Measurements from ENCODE around the gene RTF1.
"Not testable (repeated sequence)": the region's sequence is repeated elsewhere in the genome, so short reads cannot be mapped to it uniquely, and the experiment has no call there.

Gene RTF1

GRCh38 chr15:41416742-41417417 is at the start of gene RTF1:
RTF1 (plus strand) TSS chr15:41417095; CDS start chr15:41417116, 21 bp downstream.
- DNase-seq (ENCODE audit: low read depth): peak; percentile 83

DNA sequence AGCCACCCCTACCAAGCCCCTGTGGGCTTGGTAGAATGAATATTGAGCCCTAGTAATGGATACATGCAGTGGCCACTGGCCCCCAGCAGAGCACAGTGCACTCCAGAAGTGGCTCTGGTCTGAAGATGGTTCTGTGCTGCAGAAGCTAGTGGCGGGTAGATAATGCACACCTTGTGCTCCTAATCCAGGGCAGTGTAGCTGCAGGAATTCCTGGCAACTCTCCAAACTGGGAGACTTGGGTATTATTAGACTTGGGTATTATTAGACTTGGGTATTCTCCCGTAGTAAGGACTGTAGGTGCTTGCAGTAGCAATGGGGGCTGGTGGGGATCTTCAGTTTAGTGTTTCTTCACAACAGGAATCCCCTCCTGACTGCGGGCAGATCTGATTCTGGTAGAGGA is 49.5 kb upstream of the RTF1 start:
- no peak for DNase-seq (ENCODE audit: low read depth)

DNA sequence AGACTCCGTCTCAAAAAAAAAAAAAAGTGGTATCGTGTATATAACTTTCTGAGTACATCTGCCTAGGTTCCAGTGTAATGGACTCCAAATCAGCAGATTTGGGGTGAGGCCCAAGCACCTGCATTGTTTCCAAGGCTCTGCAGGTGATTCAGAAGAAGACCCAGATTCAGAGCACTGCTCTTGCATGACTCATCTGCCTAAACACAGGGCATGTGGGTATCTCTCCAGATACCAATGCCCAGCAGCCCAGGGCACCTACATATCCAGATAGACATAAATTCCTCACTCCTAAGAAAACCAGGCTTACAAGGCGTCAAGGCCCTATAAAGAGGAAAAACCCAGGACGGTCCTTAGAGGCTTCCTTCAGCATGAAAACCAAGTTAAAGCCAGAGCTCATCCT is 38.9 kb upstream of the RTF1 start:
- DNase-seq (ENCODE audit: low read depth): no peak

- not testable (repeated sequence) for DNase-seq (ENCODE audit: low read depth)
These were observed 32.7 kb upstream of the RTF1 start for GRCh38 chr15:41383974-41384749.

DNA sequence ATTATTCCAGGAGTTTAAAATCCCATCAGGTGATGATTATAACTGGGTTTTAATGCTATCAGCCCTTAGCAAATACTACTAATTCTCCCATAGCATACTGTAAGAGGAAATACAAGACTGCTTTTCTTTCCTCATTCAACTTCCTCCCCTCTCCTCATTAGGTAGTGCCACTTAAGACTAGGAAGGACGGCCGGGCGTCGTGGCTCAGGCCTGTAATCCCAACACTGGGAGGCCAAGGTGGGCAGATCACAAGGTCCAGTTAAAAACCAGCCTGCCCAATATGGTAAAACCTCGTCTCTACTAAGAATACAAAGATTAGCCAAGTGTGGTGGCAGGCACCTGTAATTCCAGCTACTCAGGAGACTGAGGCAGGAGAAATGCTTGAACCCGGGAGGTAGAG is 29.2 kb upstream of the RTF1 start:
- no peak for DNase-seq (ENCODE audit: low read depth)

DNA sequence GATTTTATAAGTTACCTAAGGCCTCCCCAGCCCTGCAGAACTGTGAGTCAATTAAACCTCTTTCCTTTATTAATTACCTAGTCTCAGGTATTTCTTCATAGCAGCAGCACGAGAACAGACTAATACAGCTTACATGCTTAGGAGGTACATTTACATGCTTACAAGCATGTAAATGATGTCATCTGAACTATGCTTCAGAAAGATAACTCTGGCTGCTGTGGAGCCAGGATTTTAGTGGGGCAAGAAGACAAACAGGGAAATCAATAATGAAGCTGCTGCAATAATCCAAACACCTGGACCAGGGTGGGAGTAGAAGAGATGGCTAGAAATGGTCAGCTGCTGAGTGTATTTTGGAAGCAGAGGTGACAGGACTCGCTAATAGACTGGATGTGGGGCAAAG is 24.2 kb upstream of the RTF1 start:
- DNase-seq (ENCODE audit: low read depth): no peak

GRCh38 chr15:41394924-41395323 is 22.0 kb upstream of the RTF1 start:
- DNase-seq (ENCODE audit: low read depth): peak; percentile 23

- DNase-seq (ENCODE audit: low read depth): no peak
These were observed 20.8 kb upstream of the RTF1 start for GRCh38 chr15:41396111-41396510.

DNA sequence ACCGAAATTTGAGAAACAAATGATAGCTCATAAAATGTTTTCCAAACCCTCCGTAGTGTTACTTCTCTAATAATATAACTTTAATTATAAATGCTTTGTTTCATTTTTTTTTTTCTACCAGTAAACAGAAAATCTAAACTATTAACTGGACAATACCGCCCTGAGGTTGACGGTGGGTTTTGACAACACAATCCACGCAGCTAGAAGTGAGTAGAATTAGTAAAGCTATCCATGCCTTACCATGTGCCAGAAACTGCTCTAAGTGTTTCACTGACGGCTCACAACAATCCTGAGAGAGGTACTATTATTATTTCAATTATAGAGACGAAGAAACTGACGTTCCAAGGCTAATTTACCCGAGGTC is 15.0 kb upstream of the RTF1 start:
- DNase-seq (ENCODE audit: low read depth): no peak

DNA sequence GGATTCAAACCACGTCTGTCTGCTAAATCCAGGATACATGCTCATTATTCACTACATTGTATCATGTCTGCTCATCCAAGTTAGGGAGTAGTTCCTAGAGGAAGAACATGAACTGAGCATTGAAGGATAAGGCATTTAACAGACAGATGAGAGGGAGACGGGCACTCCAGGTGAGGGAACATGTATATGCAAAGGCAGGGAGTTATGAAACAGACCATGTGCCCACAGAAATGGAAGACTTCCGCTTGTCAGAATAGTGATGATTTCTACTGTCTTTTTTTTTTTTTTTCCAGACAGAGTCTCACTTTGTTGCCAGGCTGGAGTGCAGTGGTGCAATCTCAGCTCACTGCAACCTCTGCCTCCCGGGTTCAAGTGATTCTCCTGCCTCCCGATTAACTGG is 9.6 kb upstream of the RTF1 start:
- no peak for DNase-seq (ENCODE audit: low read depth)

GRCh38 chr15:41408234-41408641 is 8.7 kb upstream of the RTF1 start:
- peak; percentile 90 for DNase-seq (ENCODE audit: low read depth)

DNA sequence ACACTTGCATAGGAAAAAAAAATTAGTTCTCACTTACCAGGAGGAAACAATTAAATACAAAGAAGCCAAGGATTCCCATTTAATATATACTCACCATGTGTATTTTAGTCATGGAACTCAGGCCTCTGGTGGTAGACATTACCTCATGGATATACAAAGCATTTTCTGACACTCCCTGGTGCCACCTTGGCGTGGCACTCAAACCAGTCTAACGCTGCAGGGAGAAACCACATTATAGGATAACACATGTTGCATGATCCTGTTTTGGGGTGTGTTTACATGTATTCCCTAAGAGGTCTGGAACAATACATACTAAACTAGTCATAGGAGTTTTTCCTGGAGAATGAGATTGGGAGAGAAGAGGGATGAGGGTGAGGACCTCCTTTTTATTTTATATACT is 5.9 kb upstream of the RTF1 start:
- no peak for DNase-seq (ENCODE audit: low read depth)

DNA sequence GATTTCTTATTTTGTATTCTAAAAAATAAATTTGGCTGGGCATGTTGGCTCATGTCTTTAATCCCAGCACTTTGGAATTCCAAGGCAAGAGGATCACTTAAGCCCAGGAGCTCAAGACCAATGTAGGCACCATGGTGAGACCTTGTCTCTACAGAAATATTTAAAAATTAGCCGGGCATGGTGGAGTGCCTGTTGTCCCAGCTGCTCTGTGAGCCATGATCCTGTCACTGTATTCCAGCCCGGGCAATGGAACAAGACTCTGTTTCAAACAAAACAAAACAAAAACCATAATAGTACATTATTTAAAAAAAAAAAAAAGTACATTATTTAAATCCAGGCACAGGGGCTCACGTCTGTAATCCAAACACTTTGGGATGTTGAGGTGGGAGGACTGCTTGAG is 5.5 kb upstream of the RTF1 start:
- no peak for DNase-seq (ENCODE audit: low read depth)

- no peak for DNase-seq (ENCODE audit: low read depth)
These were observed 660 bp upstream of the RTF1 start for GRCh38 chr15:41416128-41416741.

DNA sequence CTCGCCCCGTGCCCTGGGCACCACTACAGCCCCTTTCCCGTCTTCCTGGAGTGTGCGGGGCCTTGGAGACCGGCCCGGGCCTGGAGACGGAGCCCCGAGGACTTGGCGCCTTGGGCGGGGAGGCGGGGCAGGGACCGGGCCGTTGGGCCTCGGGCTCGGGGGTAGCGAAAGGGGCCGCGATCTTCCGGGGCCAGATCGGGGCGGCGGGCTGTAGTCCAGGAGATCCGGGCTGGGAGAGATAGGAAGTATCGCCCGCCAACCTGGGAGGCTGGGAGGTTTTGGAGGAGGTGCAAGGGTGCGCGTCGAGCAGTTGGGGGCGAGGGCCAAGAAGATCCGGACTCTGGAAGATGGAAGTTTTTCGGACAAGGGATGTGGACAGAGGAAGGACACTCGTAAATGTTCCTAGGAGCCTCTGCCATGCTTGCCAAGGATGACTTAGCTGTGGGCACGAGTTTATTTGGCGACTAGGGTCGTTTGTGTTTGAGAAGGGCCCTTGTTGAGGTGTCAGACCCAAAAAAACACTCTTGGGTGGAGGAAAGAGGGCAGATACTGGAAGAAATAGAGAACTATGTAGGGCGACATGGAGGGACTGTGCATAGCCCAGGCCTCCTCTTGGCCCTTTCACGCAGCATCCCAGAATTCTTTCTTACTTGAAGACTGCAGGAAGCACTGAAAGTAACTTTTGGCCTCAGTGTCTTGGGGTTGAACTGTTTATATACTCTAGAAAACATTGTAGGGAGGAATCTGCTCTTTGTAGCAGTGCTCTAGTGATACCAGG is 712 bp downstream of the RTF1 start:
- peak; percentile 34 for DNase-seq (ENCODE audit: low read depth)

- no peak for DNase-seq (ENCODE audit: low read depth)
These were observed 7.2 kb downstream of the RTF1 start for GRCh38 chr15:41423979-41424659.

DNA sequence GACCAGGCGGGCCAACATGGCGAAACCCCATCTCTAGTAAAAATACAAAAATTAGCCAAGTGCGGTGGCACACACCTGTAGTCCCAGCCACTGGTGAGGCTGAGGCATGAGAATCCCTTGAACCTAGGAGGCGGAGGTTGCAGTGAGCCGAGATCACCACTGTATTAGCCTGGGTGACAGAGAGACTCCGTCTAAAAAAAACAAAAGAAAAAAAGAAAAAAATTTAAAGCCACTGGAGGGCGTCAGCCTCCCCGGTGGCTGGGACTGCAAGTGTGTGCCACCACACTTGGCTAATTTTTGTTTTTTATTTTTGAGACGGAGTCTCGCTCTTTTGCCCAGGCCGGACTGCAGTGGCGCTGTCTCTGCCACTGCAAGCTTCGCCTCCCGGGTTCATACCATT is 7.9 kb downstream of the RTF1 start:
- DNase-seq (ENCODE audit: low read depth): no peak

DNA sequence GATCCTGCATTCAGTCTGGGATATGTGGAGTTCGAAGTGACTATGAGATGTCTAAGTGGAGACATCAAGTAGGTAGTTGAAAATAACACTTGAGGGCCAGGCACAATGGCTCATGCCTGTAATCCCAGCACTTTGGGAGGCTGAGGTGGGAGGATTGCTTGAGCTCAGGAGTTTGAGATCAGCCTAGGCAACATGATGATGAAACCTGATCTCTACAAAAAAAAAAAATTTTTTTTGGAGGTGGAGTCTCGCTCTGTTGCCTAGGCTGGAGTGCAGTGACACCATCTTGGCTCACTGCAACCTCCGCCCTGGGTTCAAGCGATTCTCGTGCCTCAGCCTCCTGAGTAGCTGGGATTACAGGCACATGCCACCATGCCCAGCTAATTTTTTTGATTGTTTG is 9.0 kb downstream of the RTF1 start:
- not testable (repeated sequence) for DNase-seq (ENCODE audit: low read depth)

DNA sequence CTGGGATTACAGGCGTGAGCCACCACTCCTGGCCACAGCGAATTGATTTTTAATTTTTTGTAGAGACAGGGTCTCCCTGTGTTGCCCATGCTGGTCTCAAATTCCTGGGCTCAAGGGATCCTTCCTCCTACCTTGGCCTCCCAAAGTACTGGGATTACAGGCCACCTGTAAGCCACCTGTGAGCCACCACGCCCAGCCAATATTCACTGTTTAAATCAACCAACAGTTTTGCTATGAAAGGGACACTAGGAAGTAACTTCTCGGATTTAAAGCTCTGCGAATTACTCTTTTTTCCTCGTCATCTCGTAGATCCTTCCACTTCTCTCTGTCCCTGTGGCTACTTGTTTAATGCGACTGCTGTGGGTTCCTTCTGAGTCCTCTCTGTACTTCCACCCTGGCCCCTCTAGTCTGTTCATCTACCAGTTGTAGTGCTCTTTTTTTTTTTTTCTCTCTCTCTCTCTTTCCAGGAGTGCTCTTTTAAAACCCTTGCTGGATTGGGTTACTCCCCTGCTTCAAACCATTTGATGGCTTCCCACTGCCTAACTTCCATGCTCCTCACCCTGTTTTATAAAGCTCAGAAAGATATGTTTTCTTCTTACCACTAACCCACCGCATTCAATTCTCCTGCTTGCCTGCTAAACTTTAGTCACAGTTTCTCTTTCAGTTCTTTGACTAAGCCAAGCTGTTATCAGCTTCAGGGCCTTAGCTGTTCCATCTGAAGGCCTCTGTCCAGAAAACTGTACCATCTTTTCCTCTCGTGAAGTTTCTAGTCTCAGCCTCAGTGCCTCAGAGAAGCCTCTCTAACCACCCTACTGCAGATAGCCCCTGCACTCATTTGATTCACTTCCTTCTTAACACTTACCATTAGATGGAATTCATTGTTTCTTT is 12.4 kb downstream of the RTF1 start:
- peak; percentile 42 for DNase-seq (ENCODE audit: low read depth)

DNA sequence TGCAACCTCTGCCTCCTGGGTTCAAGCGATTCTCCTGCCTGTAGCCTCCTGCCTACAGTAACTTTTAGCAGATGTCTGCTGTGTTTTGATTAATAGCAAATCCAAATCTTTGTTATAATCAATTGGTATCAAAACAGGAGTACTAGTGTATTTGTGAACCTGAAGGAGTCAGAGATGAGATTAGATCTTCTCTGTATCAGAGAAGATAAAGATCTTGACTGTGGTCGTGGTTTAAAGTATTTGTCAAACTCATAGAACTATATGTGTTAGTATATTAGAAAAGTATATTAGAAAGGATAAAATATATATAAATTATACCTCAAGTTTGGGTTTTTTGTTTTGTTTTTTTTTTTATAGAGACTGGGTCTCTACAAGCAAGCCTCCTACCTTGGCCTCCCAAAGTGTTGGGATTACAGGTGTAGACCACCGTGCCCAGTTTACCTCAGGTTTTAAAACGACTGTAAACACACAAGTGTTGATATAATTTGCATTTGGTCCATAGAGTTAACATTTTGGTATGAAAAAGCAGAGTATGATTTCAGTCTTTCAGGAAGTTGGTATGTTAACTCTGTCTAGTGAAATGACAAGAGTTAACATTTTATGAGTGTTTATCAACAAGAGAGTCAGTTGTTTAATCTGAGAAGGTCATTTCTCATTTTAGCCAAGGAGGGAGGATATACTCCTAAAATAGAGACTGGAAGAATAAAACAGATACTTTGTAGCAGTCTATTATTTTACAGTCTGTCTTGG is 18.3 kb downstream of the RTF1 start:
- no peak for DNase-seq (ENCODE audit: low read depth)

Data from iris pigment epithelial cell (primary cell).